ENCODE data around the gene SMCO1. TPM values are rescaled to one million over a fixed set of nuclear protein-coding genes. Genes with fewer than 3 reads are reported as not detected.

Gene SMCO1
- total and polyA plus RNA-seq, 2 of the 4 experiments (the other 2 are of a cell fraction) = not detected

DNA sequence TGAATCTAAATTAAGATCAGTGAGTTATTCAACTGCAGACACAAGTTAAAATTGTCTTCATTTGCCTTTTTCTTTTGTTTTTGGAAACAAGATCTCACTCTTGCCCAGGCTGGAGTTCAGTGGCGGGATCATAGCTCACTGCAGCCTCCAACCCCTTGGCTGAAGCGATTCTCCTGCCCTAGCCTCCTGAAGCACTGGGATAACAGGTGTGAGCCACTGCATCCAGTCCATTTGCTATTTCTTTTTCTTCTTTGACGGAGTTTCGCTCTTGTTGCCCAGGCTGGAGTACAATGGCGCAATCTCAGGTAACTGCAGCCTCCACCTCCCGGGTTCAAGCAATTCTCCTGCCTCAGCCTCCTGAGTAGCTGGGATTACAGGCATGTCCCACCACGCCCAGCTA is 21.9 kb downstream of the SMCO1 start:
- Histone ChIP-seq H3K27me3 (ENCODE audit: control insufficient read depth, insufficient read depth, low read length) (no peaks in the 10 kb centered on the region), H3K56ac (ENCODE audit: extremely low read depth, insufficient read depth, low read length) (no peak overlapping the region), H2BK120ac (ENCODE audit: low read depth, low read length) (no peak overlapping the region), H2AK9ac (replicated peaks; ENCODE audit: low read depth, low read length, poor library complexity) (no peak overlapping the region), H3K9me1 (ENCODE audit: insufficient read depth, low read length) (peaks cover 3% of the 10 kb centered on the region; the same call in 1 of the 2 replicates), H3K23ac (ENCODE audit: low read depth, low read length) (no peak overlapping the region), H2AFZ (replicated peaks; ENCODE audit: low read length, poor library complexity) (no peak overlapping the region), H3K27ac (ENCODE audit: insufficient read depth, low read length) (no peak overlapping the region), H4K20me1 (ENCODE audit: insufficient read depth, low read length) (peaks cover 40% of the 10 kb centered on the region), H3K79me1 (ENCODE audit: low read depth in 1 of 2, low read length in 2 of 2) (peaks cover 23 to 58% of the 10 kb centered on the region in 2 experiments), H4K91ac (ENCODE audit: insufficient read depth, low read depth, low read length) (no peak overlapping the region), H4K5ac (ENCODE audit: low read depth, low read length) (no peak overlapping the region), H3K14ac (replicated peaks; ENCODE audit: low read depth, low read length) (no peak overlapping the region), H3K9me3 (ENCODE audit: control insufficient read depth, insufficient read depth, low read length) (no peaks in the 10 kb centered on the region), H3K4me1 (ENCODE audit: control insufficient read depth, insufficient read depth, low read length) (no peaks in the 10 kb centered on the region), H4K8ac (ENCODE audit: low read depth in 2 of 2, low read length in 2 of 2) (no peak overlapping the region), H2BK15ac (ENCODE audit: low read depth, low read length) (no peak overlapping the region), H3K36me3 (ENCODE audit: control insufficient read depth, insufficient read depth, low read length) (peaks cover 4% of the 10 kb centered on the region; the same call in 1 of the 2 replicates), H3K18ac (ENCODE audit: low read depth, low read length) (no peak overlapping the region), H3K4me2 (ENCODE audit: low read depth, low read length) (no peak overlapping the region), H2AK5ac (ENCODE audit: low read depth, low read length) (no peak overlapping the region), H3K4ac (ENCODE audit: low read depth, low read length) (no peak overlapping the region), H3K9ac (ENCODE audit: low read depth, low read length) (no peak overlapping the region), H2BK5ac (ENCODE audit: low read depth, low read length, poor library complexity, severe bottlenecking) (no peak overlapping the region), H2BK20ac (ENCODE audit: low read depth, low read length) (no peak overlapping the region), H3K4me3 (ENCODE audit: insufficient read depth, low read depth, low read length) (no peak overlapping the region)
- ATAC-seq (ENCODE audit: low read depth) = no peak
- no peak for DNase-seq
- BruUV-seq (replicated peaks) = no TSS peak
- in situ Hi-C loops (cut with MboI; ENCODE audit: low sequenced_read_pairs) = no loop called here
- no peak for TF ChIP-seq SMC3 (IDR thresholded peaks at IDR 0.05; ENCODE audit: low read depth, low read length)
- no peak for TF ChIP-seq MAZ (IDR thresholded peaks at IDR 0.05; ENCODE audit: borderline replicate concordance, low read depth, low read length)
- TF ChIP-seq POLR2A (IDR thresholded peaks at IDR 0.05; ENCODE audit: low read depth, low read length) = no peak
- TF ChIP-seq, protein P1, sequence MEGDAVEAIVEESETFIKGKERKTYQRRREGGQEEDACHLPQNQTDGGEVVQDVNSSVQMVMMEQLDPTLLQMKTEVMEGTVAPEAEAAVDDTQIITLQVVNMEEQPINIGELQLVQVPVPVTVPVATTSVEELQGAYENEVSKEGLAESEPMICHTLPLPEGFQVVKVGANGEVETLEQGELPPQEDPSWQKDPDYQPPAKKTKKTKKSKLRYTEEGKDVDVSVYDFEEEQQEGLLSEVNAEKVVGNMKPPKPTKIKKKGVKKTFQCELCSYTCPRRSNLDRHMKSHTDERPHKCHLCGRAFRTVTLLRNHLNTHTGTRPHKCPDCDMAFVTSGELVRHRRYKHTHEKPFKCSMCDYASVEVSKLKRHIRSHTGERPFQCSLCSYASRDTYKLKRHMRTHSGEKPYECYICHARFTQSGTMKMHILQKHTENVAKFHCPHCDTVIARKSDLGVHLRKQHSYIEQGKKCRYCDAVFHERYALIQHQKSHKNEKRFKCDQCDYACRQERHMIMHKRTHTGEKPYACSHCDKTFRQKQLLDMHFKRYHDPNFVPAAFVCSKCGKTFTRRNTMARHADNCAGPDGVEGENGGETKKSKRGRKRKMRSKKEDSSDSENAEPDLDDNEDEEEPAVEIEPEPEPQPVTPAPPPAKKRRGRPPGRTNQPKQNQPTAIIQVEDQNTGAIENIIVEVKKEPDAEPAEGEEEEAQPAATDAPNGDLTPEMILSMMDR (conservative IDR thresholded peaks at IDR 0.05; ENCODE audit: low read depth, low read length) = no peak
- TF ChIP-seq, protein P2, sequence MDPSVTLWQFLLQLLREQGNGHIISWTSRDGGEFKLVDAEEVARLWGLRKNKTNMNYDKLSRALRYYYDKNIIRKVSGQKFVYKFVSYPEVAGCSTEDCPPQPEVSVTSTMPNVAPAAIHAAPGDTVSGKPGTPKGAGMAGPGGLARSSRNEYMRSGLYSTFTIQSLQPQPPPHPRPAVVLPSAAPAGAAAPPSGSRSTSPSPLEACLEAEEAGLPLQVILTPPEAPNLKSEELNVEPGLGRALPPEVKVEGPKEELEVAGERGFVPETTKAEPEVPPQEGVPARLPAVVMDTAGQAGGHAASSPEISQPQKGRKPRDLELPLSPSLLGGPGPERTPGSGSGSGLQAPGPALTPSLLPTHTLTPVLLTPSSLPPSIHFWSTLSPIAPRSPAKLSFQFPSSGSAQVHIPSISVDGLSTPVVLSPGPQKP (IDR thresholded peaks at IDR 0.05; ENCODE audit: borderline replicate concordance, low read depth, low read length) = no peak
- TF ChIP-seq, protein P3, sequence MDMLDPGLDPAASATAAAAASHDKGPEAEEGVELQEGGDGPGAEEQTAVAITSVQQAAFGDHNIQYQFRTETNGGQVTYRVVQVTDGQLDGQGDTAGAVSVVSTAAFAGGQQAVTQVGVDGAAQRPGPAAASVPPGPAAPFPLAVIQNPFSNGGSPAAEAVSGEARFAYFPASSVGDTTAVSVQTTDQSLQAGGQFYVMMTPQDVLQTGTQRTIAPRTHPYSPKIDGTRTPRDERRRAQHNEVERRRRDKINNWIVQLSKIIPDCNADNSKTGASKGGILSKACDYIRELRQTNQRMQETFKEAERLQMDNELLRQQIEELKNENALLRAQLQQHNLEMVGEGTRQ (IDR thresholded peaks at IDR 0.05; ENCODE audit: low read depth, low read length) = no peak
- TF ChIP-seq RCOR1 (IDR thresholded peaks at IDR 0.05; ENCODE audit: insufficient replicate concordance, low read length) = no peak
- no peak for TF ChIP-seq RFX5 (IDR thresholded peaks at IDR 0.05; ENCODE audit: low read depth, low read length)
- TF ChIP-seq FOS (IDR thresholded peaks at IDR 0.05; ENCODE audit: low read depth, low read length) = no peak
- no peak for TF ChIP-seq RAD21 (IDR thresholded peaks at IDR 0.05; ENCODE audit: low read length)
- no peak for TF ChIP-seq MAFK (IDR thresholded peaks at IDR 0.05; ENCODE audit: low read depth, low read length)
- no peak for TF ChIP-seq CHD1 (IDR thresholded peaks at IDR 0.05; ENCODE audit: low read depth, low read length)
- TF ChIP-seq BHLHE40 (IDR thresholded peaks at IDR 0.05; ENCODE audit: low read depth, low read length) = no peak
- intact Hi-C loops (cut with micrococcal nuclease) = loop anchor here (5.0 kb wide), 1 partner anchor 36 kb away; no protein-coding TSS in a partner anchor
- WGBS, 2 experiments (ENCODE audit: extremely low coverage in 2 of 2, insufficient read length in 1 of 2) = 100% methylated on average over 1 of the region's 7 CpGs; no CpG with 5 or more reads in 1 of the 2 experiments
- ChIA-PET CTCF (interaction anchor here (0.7 kb wide), 1 partner anchor 202 kb away, joined by 3 read pairs; no protein-coding TSS in a partner anchor), POLR2A (ENCODE audit: unreplicated experiment) (no interaction called here)
- dilution Hi-C loops (cut with HindIII; ENCODE audit: low sequenced_read_pairs, unreplicated experiment) = no loop called here
